ENCODE measurements around the gene FBH1. TPM values are rescaled to one million over a fixed set of nuclear protein-coding genes. Genes with fewer than 3 reads are reported as not detected.

Gene FBH1
- total and polyA plus RNA-seq, 4 donors, result 39.4 to 93.2 (median 63.8) TPM

- WGBS, 2 donors, result 89 to 90% methylated on average over 8 of the region's 8 CpGs
- H3K27ac ChIP-seq (ENCODE audit: low read depth in 1 of 2, low read length in 1 of 2), result no peak overlapping the region
- peak in 2 of 3 donors; percentile 62 to 73 for DNase-seq
- no peak overlapping the region for H3K9ac ChIP-seq (ENCODE audit: insufficient read depth in 1 of 2, low read length in 2 of 2)
- no peak overlapping the region for H3K4me3 ChIP-seq
- no peak for TF ChIP-seq CTCF (IDR thresholded peaks at IDR 0.05; ENCODE audit: control extremely low read depth, extremely low read depth)
- H3K36me3 ChIP-seq (ENCODE audit: control insufficient read depth in 4 of 4, insufficient read depth in 4 of 4, low read length in 4 of 4), result peaks cover 35 to 54% (median 46%) of the 10 kb centered on the region in 4 donors
- H3K27me3 ChIP-seq (ENCODE audit: control insufficient read depth in 3 of 3, insufficient read depth in 3 of 3, low read length in 2 of 3), result no peaks in the 10 kb centered on the region
- no peaks in the 10 kb centered on the region for H3K4me1 ChIP-seq (ENCODE audit: control insufficient read depth in 5 of 5, insufficient read depth in 5 of 5, low read length in 5 of 5)
- peaks cover 0 to 2% (median 0%) of the 10 kb centered on the region in 4 donors for H3K9me3 ChIP-seq (ENCODE audit: control insufficient read depth in 4 of 4, insufficient read depth in 3 of 4, low read length in 3 of 4)
- no peak for ATAC-seq (ENCODE audit: insufficient read depth, low FRiP score)
Observed at GRCh38 chr10:5927306-5927705, 37.3 kb downstream of the FBH1 start.

- Histone ChIP-seq H3K4me1 (ENCODE audit: control insufficient read depth in 5 of 5, insufficient read depth in 5 of 5, low read length in 5 of 5) (no peaks in the 10 kb centered on the region), H3K4me3 (no peak overlapping the region), H3K9me3 (ENCODE audit: control insufficient read depth in 4 of 4, insufficient read depth in 3 of 4, low read length in 3 of 4) (peaks cover 0 to 2% (median 0%) of the 10 kb centered on the region in 4 donors), H3K9ac (ENCODE audit: insufficient read depth in 1 of 2, low read length in 2 of 2) (no peak overlapping the region), H3K36me3 (ENCODE audit: control insufficient read depth in 4 of 4, insufficient read depth in 4 of 4, low read length in 4 of 4) (peaks cover 27 to 43% (median 32%) of the 10 kb centered on the region in 4 donors), H3K27me3 (ENCODE audit: control insufficient read depth in 3 of 3, insufficient read depth in 3 of 3, low read length in 2 of 3) (no peaks in the 10 kb centered on the region), H3K27ac (ENCODE audit: low read depth in 1 of 2, low read length in 1 of 2) (no peak overlapping the region)
- no peak for TF ChIP-seq CTCF (IDR thresholded peaks at IDR 0.05; ENCODE audit: control extremely low read depth, extremely low read depth)
- 79 to 90% methylated on average over 8 of the region's 8 CpGs for WGBS, 2 donors
- no peak for DNase-seq
- no peak for ATAC-seq (ENCODE audit: insufficient read depth, low FRiP score)
Observed at GRCh38 chr10:5929442-5929841, 39.4 kb downstream of the FBH1 start.

- no peak for TF ChIP-seq CTCF (IDR thresholded peaks at IDR 0.05; ENCODE audit: control extremely low read depth, extremely low read depth)
- no peak overlapping the region for H3K27ac ChIP-seq (ENCODE audit: low read depth in 1 of 2, low read length in 1 of 2)
- peaks cover 22 to 45% (median 29%) of the 10 kb centered on the region in 4 donors for H3K36me3 ChIP-seq (ENCODE audit: control insufficient read depth in 4 of 4, insufficient read depth in 4 of 4, low read length in 4 of 4)
- no peaks in the 10 kb centered on the region for H3K27me3 ChIP-seq (ENCODE audit: control insufficient read depth in 3 of 3, insufficient read depth in 3 of 3, low read length in 2 of 3)
- WGBS, 2 donors, result 92 to 95% methylated on average over 11 of the region's 11 CpGs
- DNase-seq (no peak), ATAC-seq (ENCODE audit: insufficient read depth, low FRiP score) (no peak)
- no peak overlapping the region for H3K4me3 ChIP-seq
- H3K9ac ChIP-seq (ENCODE audit: insufficient read depth in 1 of 2, low read length in 2 of 2), result no peak overlapping the region
- no peaks in the 10 kb centered on the region for H3K4me1 ChIP-seq (ENCODE audit: control insufficient read depth in 5 of 5, insufficient read depth in 5 of 5, low read length in 5 of 5)
- peaks cover 0 to 2% (median 0%) of the 10 kb centered on the region in 4 donors for H3K9me3 ChIP-seq (ENCODE audit: control insufficient read depth in 4 of 4, insufficient read depth in 3 of 4, low read length in 3 of 4)
Observed at GRCh38 chr10:5930272-5930671, 40.2 kb downstream of the FBH1 start.

GRCh38 chr10:5932345-5932744 lies 42.3 kb downstream of the FBH1 start:
- H3K4me3 ChIP-seq, result no peak overlapping the region
- H3K4me1 ChIP-seq (ENCODE audit: control insufficient read depth in 5 of 5, insufficient read depth in 5 of 5, low read length in 5 of 5), result no peaks in the 10 kb centered on the region
- no peaks in the 10 kb centered on the region for H3K27me3 ChIP-seq (ENCODE audit: control insufficient read depth in 3 of 3, insufficient read depth in 3 of 3, low read length in 2 of 3)
- no peaks in the 10 kb centered on the region for H3K9me3 ChIP-seq (ENCODE audit: control insufficient read depth in 4 of 4, insufficient read depth in 3 of 4, low read length in 3 of 4)
- peaks cover 27 to 47% (median 37%) of the 10 kb centered on the region in 4 donors for H3K36me3 ChIP-seq (ENCODE audit: control insufficient read depth in 4 of 4, insufficient read depth in 4 of 4, low read length in 4 of 4)
- H3K9ac ChIP-seq (ENCODE audit: insufficient read depth in 1 of 2, low read length in 2 of 2), result no peak overlapping the region
- no peak overlapping the region for H3K27ac ChIP-seq (ENCODE audit: low read depth in 1 of 2, low read length in 1 of 2)
- no peak for DNase-seq
- no peak for TF ChIP-seq CTCF (IDR thresholded peaks at IDR 0.05; ENCODE audit: control extremely low read depth, extremely low read depth)
- no peak for ATAC-seq (ENCODE audit: insufficient read depth, low FRiP score)
- WGBS, 2 donors, result 74 to 83% methylated on average over 5 of the region's 5 CpGs

Data from lung (tissue), 12 donors.